Raji (cell line): ENCODE measurements around the gene CLDN6.

Source experiments
- POLR2A ChIP-seq: IDR thresholded peaks from 2 replicates; pipeline ENCODE4 v1.6.1; 2011; ENCODE audit warnings: low read depth, low read length, control low read depth; ENCODE audit not compliant: insufficient read depth

The CLDN6 gene

GRCh38 chr16:3035972-3036725 lies 18.2 kb upstream of the CLDN6 start:
- TF ChIP-seq POLR2A = no peak

- TF ChIP-seq POLR2A = no peak
These were observed 17.4 kb upstream of the CLDN6 start for GRCh38 chr16:3035289-3035971.

GRCh38 chr16:3032624-3033023 lies 14.6 kb upstream of the CLDN6 start:
- no peak for TF ChIP-seq POLR2A

- TF ChIP-seq POLR2A = no peak
These were observed 12.5 kb upstream of the CLDN6 start for GRCh38 chr16:3030222-3031212.

GRCh38 chr16:3029491-3030221 lies 11.7 kb upstream of the CLDN6 start:
- TF ChIP-seq POLR2A = no peak

- 0 out of 2 replicates have a peak, but pooled peaks have one; percentile 18 for TF ChIP-seq POLR2A
These were observed 10.8 kb upstream of the CLDN6 start for GRCh38 chr16:3028716-3029319.

GRCh38 chr16:3027983-3028715 lies 10.2 kb upstream of the CLDN6 start:
- peak; percentile 58 for TF ChIP-seq POLR2A

- no peak for TF ChIP-seq POLR2A
These were observed 9.5 kb upstream of the CLDN6 start for GRCh38 chr16:3027489-3027795.

- no peak for TF ChIP-seq POLR2A
These were observed 8.9 kb upstream of the CLDN6 start for GRCh38 chr16:3026609-3027488.

- TF ChIP-seq POLR2A = no peak
These were observed 8.0 kb upstream of the CLDN6 start for GRCh38 chr16:3026003-3026378.

- no peak for TF ChIP-seq POLR2A
These were observed 7.3 kb upstream of the CLDN6 start for GRCh38 chr16:3025032-3026002.

GRCh38 chr16:3023669-3024478 lies 5.9 kb upstream of the CLDN6 start, which contains the start of the genes HCFC1R1 and THOC6:
Gene HCFC1R1, minus strand, starts transcription at chr16:3023942. Its CDS starts 1 bp downstream, at chr16:3023941.
Gene THOC6, plus strand, starts transcription at chr16:3024035. Its CDS starts 292 bp downstream, at chr16:3024327.
- peak; percentile 92 for TF ChIP-seq POLR2A
